BJ (cell line): ENCODE results near the gene BBS2. TPM values are rescaled to one million over a fixed set of nuclear protein-coding genes. Genes with fewer than 3 reads are reported as not detected.

ENCODE experiments used
- CTCF ChIA-PET: fragments of 350-600 bp; formaldehyde crosslinking; extraction: SDS; loops from one replicate; lab custom pipeline; 2021; ENCODE audit warnings: antibody characterized with exemption, inconsistent platforms; lab: Yijun Ruan, JAX
- POLR2A ChIA-PET: fragments of 300-600 bp; sonication (Branson Sonifier 250); formaldehyde crosslinking; extraction: SDS; loops from one replicate; lab custom pipeline; 2021; ENCODE audit warnings: antibody characterized with exemption; lab: Charles Lee
- DNase-seq: peaks from one replicate; pipeline ENCODE4 v3.0.0-alpha.2; 2011; ENCODE audit warnings: low read depth
- H3K27me3 ChIP-seq: 2 replicates; pipeline ENCODE4 v1.6.0; 2011; ENCODE audit warnings: low read length; ENCODE audit not compliant: control insufficient read depth, insufficient read depth
- H3K36me3 ChIP-seq: 2 replicates; pipeline ENCODE4 v1.5.1; 2011; ENCODE audit warnings: low read length; ENCODE audit not compliant: control insufficient read depth, insufficient read depth
- H3K4me3 ChIP-seq: 2 replicates; pipeline ENCODE4 v1.5.1; 2011; ENCODE audit warnings: low read depth, mild to moderate bottlenecking, control low read depth, low read length
- polyA plus RNA-seq: library from polyadenylated mRNA; depleted of rRNA; stranded (reverse); fragments of >200 nt; gene quantifications from 2 replicates; pipeline ENCODE4 v1.2.3, GENCODE V29; 2011
- TF ChIP-seq, protein P1 (sequence below): IDR thresholded peaks from 2 replicates; pipeline ENCODE4 v1.5.1; 2011; ENCODE audit warnings: low read depth, mild to moderate bottlenecking, control low read depth, inconsistent platforms, low read length, moderate library complexity; ENCODE audit not compliant: insufficient read depth

Gene BBS2
- polyA plus RNA-seq, 1 experiment: 33.8 TPM

DNA sequence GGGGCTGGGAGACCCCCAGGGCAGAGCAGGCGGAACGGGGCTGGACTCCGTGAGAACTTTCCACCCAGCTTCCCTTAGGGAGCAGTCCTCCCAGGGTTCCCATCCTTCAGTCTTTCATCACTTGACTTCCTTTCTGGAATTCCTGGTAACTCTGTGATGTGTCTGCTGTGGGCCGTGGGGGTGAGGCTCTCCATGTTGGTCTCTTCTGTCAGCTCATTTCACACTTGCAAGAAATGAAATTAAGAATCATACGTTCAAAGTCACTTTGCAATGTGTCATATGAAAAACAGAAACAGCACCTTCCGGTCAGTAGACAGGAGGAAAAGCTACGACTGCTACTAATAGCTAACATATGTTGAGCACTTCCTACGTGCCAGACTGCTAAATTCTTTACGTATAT is 5.4 kb upstream of the BBS2 start:
- peak; percentile 35 for DNase-seq
- no peaks in the 10 kb centered on the region for H3K36me3 ChIP-seq
- ChIA-PET CTCF (interaction anchor here (1.1 kb wide), 1 partner anchor 152 kb away, joined by 3 read pairs; no protein-coding TSS in a partner anchor), POLR2A (no interaction called here)
- TF ChIP-seq, protein P1, sequence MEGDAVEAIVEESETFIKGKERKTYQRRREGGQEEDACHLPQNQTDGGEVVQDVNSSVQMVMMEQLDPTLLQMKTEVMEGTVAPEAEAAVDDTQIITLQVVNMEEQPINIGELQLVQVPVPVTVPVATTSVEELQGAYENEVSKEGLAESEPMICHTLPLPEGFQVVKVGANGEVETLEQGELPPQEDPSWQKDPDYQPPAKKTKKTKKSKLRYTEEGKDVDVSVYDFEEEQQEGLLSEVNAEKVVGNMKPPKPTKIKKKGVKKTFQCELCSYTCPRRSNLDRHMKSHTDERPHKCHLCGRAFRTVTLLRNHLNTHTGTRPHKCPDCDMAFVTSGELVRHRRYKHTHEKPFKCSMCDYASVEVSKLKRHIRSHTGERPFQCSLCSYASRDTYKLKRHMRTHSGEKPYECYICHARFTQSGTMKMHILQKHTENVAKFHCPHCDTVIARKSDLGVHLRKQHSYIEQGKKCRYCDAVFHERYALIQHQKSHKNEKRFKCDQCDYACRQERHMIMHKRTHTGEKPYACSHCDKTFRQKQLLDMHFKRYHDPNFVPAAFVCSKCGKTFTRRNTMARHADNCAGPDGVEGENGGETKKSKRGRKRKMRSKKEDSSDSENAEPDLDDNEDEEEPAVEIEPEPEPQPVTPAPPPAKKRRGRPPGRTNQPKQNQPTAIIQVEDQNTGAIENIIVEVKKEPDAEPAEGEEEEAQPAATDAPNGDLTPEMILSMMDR: no peak
- H3K27me3 ChIP-seq: no peaks in the 10 kb centered on the region
- no peak overlapping the region for H3K4me3 ChIP-seq

DNA sequence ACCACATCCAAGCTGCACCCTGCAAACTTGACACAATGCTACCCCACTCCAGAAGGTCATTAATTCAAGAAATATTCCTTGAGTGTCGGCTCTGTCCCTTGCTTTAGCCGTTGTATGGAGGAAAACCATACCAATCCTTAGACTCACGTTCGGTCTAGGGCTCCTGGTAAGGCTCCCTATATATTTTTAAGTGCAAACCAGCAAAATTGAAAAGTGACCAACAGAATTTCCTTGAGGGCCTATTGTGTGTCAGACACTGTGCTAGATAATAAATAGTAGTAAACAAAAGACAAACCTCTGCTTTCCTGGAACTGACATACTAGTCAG is 390 bp upstream of the BBS2 start:
- Histone ChIP-seq H3K27me3 (no peaks in the 10 kb centered on the region), H3K4me3 (peak overlapping the region; percentile 97), H3K36me3 (no peaks in the 10 kb centered on the region)
- ChIA-PET POLR2A (no interaction called here), CTCF (interaction anchor here (2.6 kb wide), 1 partner anchor 81 kb away, joined by 14 read pairs; no protein-coding TSS in a partner anchor)
- TF ChIP-seq, protein P1: no peak
- no peak for DNase-seq

DNA sequence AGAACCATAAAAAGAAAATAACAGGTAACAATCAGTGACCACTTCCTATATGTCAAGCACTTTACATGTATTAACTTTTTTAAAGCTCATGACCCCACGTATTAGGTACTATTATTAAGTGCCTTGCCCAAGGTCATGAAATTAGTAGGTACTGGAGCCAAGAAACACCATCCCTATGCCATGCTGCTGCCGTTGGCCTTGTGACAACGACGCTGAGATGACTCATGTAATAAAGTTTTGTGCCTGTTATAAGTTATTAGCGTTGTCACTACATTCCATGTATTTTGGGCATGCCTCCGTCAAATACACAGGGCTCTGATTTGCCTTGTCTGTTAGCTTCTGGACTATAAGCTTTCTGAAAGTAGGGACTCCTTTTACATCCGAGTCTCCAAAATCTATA is 1.4 kb downstream of the BBS2 start:
- H3K36me3 ChIP-seq: no peaks in the 10 kb centered on the region
- H3K27me3 ChIP-seq: no peaks in the 10 kb centered on the region
- H3K4me3 ChIP-seq: no peak overlapping the region
- CTCF ChIA-PET: interaction anchor here (0.6 to 2.6 kb wide), 6 partner anchors 12 to 183 kb away, joined by 3 to 14 read pairs (median 4); no protein-coding TSS in a partner anchor
- TF ChIP-seq, protein P1: no peak
- POLR2A ChIA-PET: no interaction called here
- DNase-seq: no peak

DNA sequence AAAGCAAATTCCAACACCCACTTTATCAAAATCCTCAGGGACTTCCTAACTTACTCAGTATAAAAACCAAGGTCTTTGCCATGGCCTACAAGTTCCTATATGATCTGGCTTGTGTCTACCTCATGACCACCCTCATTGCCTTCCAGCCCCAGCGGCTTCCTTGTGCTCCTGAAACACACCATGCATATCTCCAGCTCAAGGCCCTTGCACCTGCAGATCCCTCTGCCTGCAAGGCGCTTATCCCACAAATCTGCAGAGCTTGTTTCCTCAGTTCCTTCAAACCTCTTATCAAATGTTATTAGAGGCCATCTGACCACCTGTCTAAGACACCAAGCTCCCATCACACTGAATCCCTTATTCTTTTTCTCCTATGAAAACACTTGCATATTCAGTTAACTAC is 2.6 kb downstream of the BBS2 start:
- DNase-seq: no peak
- TF ChIP-seq, protein P1: no peak
- Histone ChIP-seq H3K36me3 (no peaks in the 10 kb centered on the region; the same call in 1 of the 2 replicates), H3K4me3 (no peak overlapping the region), H3K27me3 (no peaks in the 10 kb centered on the region)
- ChIA-PET POLR2A (interaction anchor here (0.6 kb wide), 1 partner anchor 43 kb away, joined by 3 read pairs; no protein-coding TSS in a partner anchor), CTCF (interaction anchor here (0.9 to 1.5 kb wide), 3 partner anchors 29 to 86 kb away, joined by 3 to 4 read pairs (median 3); no protein-coding TSS in a partner anchor)

DNA sequence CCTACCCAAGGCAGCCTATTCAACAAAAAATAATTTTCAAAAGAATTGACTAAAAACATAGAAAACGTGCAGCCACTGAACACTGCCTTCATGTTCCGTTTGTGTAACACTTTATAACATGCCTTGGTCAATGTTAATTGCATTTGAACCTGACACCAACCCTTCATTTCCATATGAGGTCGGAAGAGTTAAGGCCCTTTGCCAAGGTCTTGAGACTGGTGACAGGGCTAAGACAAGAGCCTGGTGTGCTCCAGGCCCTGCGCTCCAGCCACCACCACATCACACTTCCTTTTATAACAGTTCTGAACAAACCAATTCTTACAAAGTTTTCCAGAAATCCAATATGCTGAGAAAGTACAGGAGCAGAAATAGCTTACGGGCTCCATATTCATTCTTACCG is 4.2 kb downstream of the BBS2 start:
- ChIA-PET CTCF (interaction anchor here (1.4 kb wide), 1 partner anchor 85 kb away, joined by 4 read pairs; no protein-coding TSS in a partner anchor), POLR2A (no interaction called here)
- peaks cover under 1% of the 10 kb centered on the region for H3K36me3 ChIP-seq
- DNase-seq: no peak
- H3K4me3 ChIP-seq: no peak overlapping the region
- TF ChIP-seq, protein P1: no peak
- H3K27me3 ChIP-seq: no peaks in the 10 kb centered on the region
